GM12891 (cell line): ENCODE results near the gene NANS.

Experiments
- PAX5 ChIP-seq: IDR thresholded peaks from 2 replicates; pipeline ENCODE4 v1.6.1; 2011; ENCODE audit warnings: low read length, moderate library complexity, mild to moderate bottlenecking; ENCODE audit not compliant: insufficient read depth, severe bottlenecking
- POLR2A ChIP-seq: IDR thresholded peaks from 2 replicates; pipeline ENCODE4 v1.6.1; 2011; ENCODE audit warnings: low read depth, low read length, control low read depth
- POLR2AphosphoS5 ChIP-seq: IDR thresholded peaks from 2 replicates; pipeline ENCODE4 v1.6.1; 2011; ENCODE audit warnings: low read depth, low read length, control low read depth
- POU2F2 ChIP-seq: IDR thresholded peaks from 2 replicates; pipeline ENCODE4 v1.6.1; 2011; ENCODE audit warnings: low read depth, mild to moderate bottlenecking, control low read depth, low read length, moderate library complexity
- SPI1 ChIP-seq: IDR thresholded peaks from 2 replicates; pipeline ENCODE4 v1.6.1; 2011; ENCODE audit warnings: low read depth, low read length, control low read depth
- TAF1 ChIP-seq: IDR thresholded peaks from 2 replicates; pipeline ENCODE4 v1.6.1; 2011; ENCODE audit warnings: low read depth, low read length, control low read depth

DNA sequence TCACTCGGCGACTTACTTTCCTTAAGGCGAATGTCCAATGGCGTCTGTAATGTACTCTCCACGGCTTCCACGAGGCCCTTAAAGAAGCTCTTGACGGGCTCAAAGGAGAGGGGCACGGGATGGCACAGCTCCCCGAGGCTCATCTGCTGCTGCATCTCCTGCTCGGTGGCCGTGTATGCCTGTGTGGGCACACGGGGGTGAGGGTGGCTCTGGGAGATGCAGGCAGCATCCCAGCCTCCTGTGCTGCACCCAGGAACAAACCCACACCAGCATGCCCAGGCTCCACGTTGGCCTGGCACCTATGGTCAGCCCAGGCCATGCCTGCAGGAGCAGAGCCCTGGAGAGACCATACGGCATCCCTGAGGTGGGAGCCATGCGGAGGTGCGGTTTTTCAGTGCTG lies 38.3 kb downstream of the NANS start:
- no peak for TF ChIP-seq TAF1
- no peak for TF ChIP-seq POU2F2
- no peak for TF ChIP-seq POLR2A
- no peak for TF ChIP-seq POLR2AphosphoS5
- TF ChIP-seq PAX5 = no peak
- TF ChIP-seq SPI1 = no peak
